ENCODE measurements around the gene IMPG2.

IMPG2 gene

DNA sequence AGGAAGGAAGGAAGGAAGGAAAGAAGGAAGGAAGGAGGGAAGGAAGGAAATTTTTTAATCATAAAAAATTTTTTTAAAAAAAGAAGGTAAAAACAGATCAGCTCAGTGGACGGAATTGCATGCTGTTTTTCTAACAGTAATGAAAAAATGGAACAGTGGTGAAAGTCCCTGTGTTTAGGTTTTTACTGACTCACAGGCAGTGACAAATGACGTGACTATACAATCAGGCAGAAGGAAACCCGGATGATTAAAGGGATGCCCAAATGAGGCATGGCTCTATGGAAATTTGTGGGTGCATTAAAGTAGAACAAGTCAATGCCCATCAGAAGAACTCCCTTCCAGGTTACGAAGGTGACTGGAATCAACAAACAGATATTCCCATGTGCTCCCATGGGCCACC, 135.0 kb downstream of the IMPG2 start:
- TF ChIP-seq CTCF (IDR thresholded peaks at IDR 0.05; ENCODE audit: low read depth, low read length), result no peak
- no peak overlapping the region for H3K4me3 ChIP-seq (replicated peaks in 1 of 2; ENCODE audit: low read depth in 2 of 2, low read length in 2 of 2)
- DNase-seq (ENCODE audit: low read depth in 2 of 2), result peak in 1 of 2 donors; percentile 47

DNA sequence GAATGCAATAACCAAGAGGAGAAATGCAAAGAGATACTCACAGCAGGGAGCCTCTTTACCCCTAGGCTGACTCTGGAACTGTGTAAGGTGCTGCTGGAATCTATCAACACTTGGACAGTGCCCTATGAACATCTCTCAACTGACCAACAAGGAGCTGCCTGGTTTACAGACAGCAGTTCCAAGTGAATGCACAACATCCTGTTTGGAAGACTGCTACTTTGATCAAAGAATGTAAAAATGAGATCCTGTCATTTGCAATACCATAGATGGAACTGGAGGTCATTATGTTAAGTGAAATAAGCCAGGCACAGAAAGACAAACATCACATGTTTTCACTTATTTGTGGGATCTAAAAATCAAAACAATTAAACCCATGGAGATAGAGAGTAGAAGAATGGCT, 136.3 kb downstream of the IMPG2 start:
- no peak overlapping the region for H3K4me3 ChIP-seq (replicated peaks in 1 of 2; ENCODE audit: low read depth in 2 of 2, low read length in 2 of 2)
- no peak for DNase-seq (ENCODE audit: low read depth in 2 of 2)
- no peak for TF ChIP-seq CTCF (IDR thresholded peaks at IDR 0.05; ENCODE audit: low read depth, low read length)

- no peak for DNase-seq (ENCODE audit: low read depth in 2 of 2)
- TF ChIP-seq CTCF (IDR thresholded peaks at IDR 0.05; ENCODE audit: low read depth, low read length), result no peak
- no peak overlapping the region for H3K4me3 ChIP-seq (replicated peaks in 1 of 2; ENCODE audit: low read depth in 2 of 2, low read length in 2 of 2)
Observed at GRCh38 chr3:101183151-101183550, 137.2 kb downstream of the IMPG2 start.

- no peak overlapping the region for H3K4me3 ChIP-seq (replicated peaks in 1 of 2; ENCODE audit: low read depth in 2 of 2, low read length in 2 of 2)
- TF ChIP-seq CTCF (IDR thresholded peaks at IDR 0.05; ENCODE audit: low read depth, low read length), result no peak
- DNase-seq (ENCODE audit: low read depth in 2 of 2), result peak; percentile 65 to 71
Observed at GRCh38 chr3:101182734-101183133, 137.6 kb downstream of the IMPG2 start.

DNA sequence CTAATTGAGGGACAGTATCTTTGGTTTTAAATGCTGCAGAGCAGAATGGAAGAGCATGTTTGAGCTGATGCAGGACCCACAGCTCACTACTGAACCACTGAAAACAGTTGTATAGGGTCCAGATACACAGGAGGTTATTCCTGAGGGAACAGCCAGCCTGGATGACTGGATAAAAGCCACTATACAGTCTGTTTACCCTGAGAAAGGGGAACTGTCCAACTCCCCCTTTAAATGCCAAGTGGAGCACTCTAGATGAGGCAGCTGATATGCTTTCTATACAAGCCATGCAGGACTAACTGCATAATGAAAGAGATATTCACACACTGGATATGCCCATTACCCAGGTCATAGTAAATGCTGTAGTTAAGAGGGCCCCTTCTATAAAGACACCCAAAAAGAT, 138.6 kb downstream of the IMPG2 start:
- H3K4me3 ChIP-seq (replicated peaks in 1 of 2; ENCODE audit: low read depth in 2 of 2, low read length in 2 of 2), result no peak overlapping the region
- no peak for TF ChIP-seq CTCF (IDR thresholded peaks at IDR 0.05; ENCODE audit: low read depth, low read length)
- DNase-seq (ENCODE audit: low read depth in 2 of 2), result no peak

GRCh38 chr3:101179637-101180036, 140.7 kb downstream of the IMPG2 start:
- DNase-seq (ENCODE audit: low read depth in 2 of 2), result peak; percentile 65 to 66
- H3K4me3 ChIP-seq (replicated peaks in 1 of 2; ENCODE audit: low read depth in 2 of 2, low read length in 2 of 2), result no peak overlapping the region
- no peak for TF ChIP-seq CTCF (IDR thresholded peaks at IDR 0.05; ENCODE audit: low read depth, low read length)

- H3K4me3 ChIP-seq (replicated peaks in 1 of 2; ENCODE audit: low read depth in 2 of 2, low read length in 2 of 2), result no peak overlapping the region
- no peak for DNase-seq (ENCODE audit: low read depth in 2 of 2)
- no peak for TF ChIP-seq CTCF (IDR thresholded peaks at IDR 0.05; ENCODE audit: low read depth, low read length)
Observed at GRCh38 chr3:101177577-101177976, 142.8 kb downstream of the IMPG2 start.
